GM10248 (cell line): ENCODE data around the gene B4GALT5.

Source experiments
- CTCF ChIA-PET: fragments of 300-600 bp; sonication (Branson Sonifier 250); formaldehyde crosslinking; extraction: SDS; loops from one replicate; lab custom pipeline; 2021; ENCODE audit warnings: antibody characterized with exemption; lab: Yijun Ruan, JAX
- POLR2A ChIA-PET: fragments of 350-650 bp; sonication (Branson Sonifier 250); formaldehyde crosslinking; extraction: SDS; loops from one replicate; lab custom pipeline; 2020; ENCODE audit warnings: antibody characterized with exemption; lab: Yijun Ruan, JAX
- DNase-seq: peaks from one replicate; pipeline ENCODE4 v3.0.0; 2012; ENCODE audit errors: extremely low spot score
- CTCF ChIP-seq: IDR thresholded peaks from 2 replicates; pipeline ENCODE4 v1.5.1; 2012; ENCODE audit warnings: mild to moderate bottlenecking, low read depth; ENCODE audit errors: extremely low read depth, missing control alignments, control extremely low read depth

Gene B4GALT5

GRCh38 chr20:49646126-49646525 lies 67.6 kb downstream of the B4GALT5 start:
- DNase-seq: no peak
- ChIA-PET POLR2A (no interaction called here), CTCF (interaction anchor here (1.0 to 2.0 kb wide), 5 partner anchors 8 to 243 kb away, joined by 3 to 7 read pairs (median 4); no protein-coding TSS in a partner anchor)
- TF ChIP-seq CTCF: no peak

- no peak for TF ChIP-seq CTCF
- DNase-seq: no peak
- ChIA-PET CTCF (interaction anchor here (1.4 to 1.5 kb wide), 3 partner anchors 11 to 248 kb away, joined by 3 to 5 read pairs (median 4); no protein-coding TSS in a partner anchor), POLR2A (no interaction called here)
Observed at GRCh38 chr20:49644980-49645565, 68.6 kb downstream of the B4GALT5 start.

GRCh38 chr20:49642816-49643215 lies 70.9 kb downstream of the B4GALT5 start:
- ChIA-PET CTCF (interaction anchor here (1.1 to 1.9 kb wide), 8 partner anchors 10 to 204 kb away, joined by 3 to 5 read pairs (median 4); no protein-coding TSS in a partner anchor), POLR2A (no interaction called here)
- TF ChIP-seq CTCF: no peak
- DNase-seq: no peak

GRCh38 chr20:49641683-49642656 lies 71.7 kb downstream of the B4GALT5 start:
- CTCF ChIA-PET: interaction anchor here (1.1 to 1.9 kb wide), 6 partner anchors 9 to 205 kb away, joined by 3 to 5 read pairs (median 4); no protein-coding TSS in a partner anchor

GRCh38 chr20:49637046-49637637 lies 76.5 kb downstream of the B4GALT5 start:
- no peak for DNase-seq
- ChIA-PET CTCF (interaction anchor here (2.0 kb wide), 1 partner anchor 28 kb away, joined by 6 read pairs; no protein-coding TSS in a partner anchor), POLR2A (interaction anchor here (0.5 kb wide), 1 partner anchor 64 kb away, joined by 3 read pairs; no protein-coding TSS in a partner anchor)
- TF ChIP-seq CTCF: no peak

More at GRCh38 chr20:49641683-49642656, 71.7 kb downstream of the B4GALT5 start:
- POLR2A ChIA-PET: interaction anchor here (0.6 kb wide), 1 partner anchor 44 kb away, joined by 4 read pairs; no protein-coding TSS in a partner anchor
- no peak for TF ChIP-seq CTCF
- DNase-seq: no peak
